Measurements from ENCODE around the gene DNAJB8.

Gene DNAJB8

DNA sequence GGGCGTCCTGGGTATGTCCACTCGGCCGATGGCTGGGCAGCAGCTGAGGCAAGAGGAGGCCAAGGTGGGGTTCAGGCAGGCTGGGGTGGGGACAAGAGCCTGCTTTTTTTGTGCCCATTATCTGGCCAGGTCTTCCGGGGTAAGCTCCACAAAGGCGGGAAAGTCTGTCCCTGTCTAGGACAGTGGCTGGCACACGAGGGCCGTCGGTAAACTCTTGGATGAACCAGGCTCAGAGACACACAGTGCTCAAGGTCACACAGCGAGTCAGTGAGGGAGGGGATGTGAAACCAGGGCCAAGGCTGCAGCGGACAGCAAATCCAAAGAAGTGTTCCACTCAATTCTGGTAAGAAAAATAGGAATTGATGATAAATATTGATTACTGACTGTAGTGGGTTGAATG lies 2.9 kb downstream of the DNAJB8 start:
- no peak for DNase-seq

DNA sequence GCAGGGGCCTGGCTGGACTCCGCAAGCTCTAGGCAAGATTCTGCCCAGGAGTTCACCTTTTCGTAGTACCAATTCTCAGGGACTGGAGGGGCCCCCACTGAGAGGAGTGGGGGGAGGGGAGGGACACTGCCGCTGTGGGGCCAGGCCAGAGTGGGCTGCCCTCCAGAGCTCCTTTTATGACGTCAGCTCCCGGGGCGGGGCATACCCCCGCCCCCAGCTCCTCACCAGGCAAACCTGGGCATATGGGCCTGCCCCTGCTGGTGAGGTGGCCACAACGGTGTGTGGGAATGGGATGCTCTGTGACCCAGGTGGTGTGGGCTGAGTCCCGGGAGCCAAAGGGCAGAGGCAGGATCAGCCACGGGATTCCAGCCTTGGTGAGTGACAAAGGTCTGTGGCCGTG lies 3.3 kb downstream of the DNAJB8 start:
- DNase-seq, result no peak

- no peak for DNase-seq
Measured at GRCh38 chr3:128462931-128463330, 3.8 kb downstream of the DNAJB8 start.

DNA sequence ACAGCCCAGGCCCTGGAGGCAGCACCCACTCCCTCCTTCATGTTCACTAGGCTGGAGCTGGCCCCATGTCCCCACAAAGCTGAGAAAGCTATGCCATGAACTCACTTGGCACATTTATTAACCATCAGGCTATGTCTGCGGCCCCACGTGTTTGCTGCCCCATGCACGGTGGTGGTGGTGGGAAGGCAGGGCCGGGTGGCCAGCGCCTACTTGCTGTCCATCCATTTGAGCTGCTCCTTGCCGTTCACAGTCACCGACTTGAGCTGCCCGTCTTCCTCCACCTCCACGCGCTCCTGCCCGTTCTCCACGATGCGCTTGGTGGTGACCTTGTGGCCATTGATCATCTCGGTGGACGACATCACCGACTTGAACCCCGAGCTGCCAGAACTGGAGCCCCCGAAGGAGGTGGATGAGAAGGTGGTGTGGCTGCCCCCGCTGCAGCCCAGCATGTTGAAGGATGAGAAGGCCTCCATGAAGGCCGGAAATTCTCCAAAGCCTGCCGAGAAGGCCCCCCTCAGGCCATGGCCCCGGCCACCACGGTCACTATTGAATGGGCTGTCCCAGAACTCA lies 4.3 kb downstream of the DNAJB8 start:
- DNase-seq, result no peak

DNA sequence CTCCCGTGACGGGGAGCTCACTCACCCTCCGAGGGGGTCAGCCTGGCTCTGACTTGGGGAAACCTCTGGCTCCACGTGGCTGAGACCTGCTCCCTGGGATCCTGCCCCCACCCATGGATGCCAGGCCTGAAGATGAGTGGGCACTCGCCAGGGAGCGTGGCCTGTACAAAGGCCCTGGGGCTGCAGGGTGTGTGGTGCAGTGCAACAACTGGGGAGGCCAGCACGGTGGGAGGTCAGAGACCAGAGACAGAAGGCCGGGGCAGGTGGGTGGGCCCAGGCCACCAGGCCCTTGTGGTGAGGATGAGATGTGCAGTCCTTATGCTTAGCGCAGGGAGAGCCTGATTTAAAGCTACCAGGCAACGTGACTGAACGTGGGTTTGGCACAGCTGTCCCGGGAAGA lies 5.0 kb downstream of the DNAJB8 start:
- no peak for DNase-seq

GRCh38 chr3:128459461-128459820 lies 7.2 kb downstream of the DNAJB8 start:
- DNase-seq, result no peak

- DNase-seq, result no peak
Measured at GRCh38 chr3:128458746-128459460, 7.8 kb downstream of the DNAJB8 start.

DNA sequence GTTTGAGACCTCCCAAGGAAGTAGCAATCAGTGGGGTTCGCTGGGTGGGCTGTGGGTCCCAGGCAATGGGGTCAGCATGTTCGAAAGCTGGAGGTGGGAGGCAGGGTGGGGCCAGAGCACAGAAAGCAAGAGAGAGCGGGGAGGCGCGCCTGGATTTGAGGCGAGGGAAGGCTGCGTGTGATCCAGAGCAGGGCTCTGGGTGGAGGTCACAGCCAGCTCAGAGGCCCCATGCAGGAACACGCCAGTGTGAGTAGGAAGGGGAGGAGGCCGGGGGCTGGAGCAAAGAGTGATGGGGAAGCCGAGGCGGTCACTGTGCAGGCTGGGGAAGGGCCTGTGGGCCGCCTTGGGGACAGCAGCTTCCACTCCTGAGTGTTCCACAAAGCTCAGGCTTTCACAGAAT lies 8.8 kb downstream of the DNAJB8 start:
- no peak for DNase-seq

- no peak for DNase-seq
Measured at GRCh38 chr3:128456776-128457715, 9.6 kb downstream of the DNAJB8 start.

DNA sequence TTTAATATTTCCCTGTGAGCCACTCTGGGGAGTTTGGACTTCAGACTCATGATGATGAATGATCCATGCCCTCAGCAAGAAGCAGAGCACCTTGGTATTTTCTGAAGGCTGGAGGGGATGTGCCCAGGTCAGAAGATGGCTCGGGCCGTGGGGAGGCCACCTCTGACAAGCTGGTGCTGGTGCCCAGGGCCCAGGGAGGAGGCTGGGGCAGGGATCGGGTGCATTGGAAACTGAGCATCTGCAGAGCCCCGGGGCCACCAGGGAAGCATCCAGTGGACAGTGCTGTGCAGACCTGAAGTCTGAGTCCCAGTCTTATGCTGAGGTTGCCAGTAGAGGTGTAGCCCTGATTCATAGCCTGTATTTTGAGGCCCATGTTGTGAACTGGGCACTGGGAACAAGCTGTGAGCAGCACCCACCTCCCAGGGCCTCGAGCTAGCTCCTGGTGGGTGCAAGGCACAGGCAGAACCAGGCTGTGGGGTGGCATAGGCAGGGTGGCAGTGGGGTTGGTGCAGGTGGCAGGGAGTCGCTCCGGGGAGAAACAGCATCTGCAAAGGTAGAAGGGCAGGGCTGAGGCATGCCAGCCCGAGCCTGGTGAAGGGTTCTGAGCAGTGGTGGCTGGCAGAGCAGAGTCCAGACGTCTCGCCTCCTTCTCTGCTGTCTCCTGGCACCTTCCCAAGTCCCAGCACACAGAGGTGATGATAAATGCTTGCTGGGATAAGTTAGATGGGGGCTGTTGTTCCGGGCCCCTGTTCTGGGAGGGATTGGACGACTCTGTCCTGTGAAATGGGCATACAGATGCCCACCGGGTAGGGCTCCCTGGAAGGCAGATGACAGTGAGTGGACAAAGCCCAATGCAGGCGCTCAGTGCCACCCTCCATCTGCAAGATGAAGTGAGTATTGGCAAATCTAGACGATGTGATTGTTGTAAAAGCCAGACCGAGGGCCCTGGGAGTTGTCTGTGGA lies 10.6 kb downstream of the DNAJB8 start:
- no peak for DNase-seq

- DNase-seq, result no peak
Measured at GRCh38 chr3:128455116-128455515, 11.6 kb downstream of the DNAJB8 start.

DNA sequence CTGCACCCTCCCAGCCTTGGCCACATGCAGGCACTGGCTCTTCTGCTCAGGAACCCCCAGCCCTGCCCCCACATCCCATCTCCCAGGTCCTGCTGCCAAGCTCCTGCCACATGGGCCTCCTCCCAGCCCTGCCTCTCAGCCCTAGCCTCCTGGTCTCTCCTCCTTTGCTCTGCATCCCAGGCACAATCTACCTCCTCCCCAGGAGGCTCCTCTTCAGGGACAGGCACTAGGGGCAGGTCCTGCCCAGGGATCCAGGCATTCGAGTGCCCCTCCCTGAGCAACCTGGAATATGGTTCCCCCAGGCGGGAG lies 12.4 kb downstream of the DNAJB8 start:
- no peak for DNase-seq

DNA sequence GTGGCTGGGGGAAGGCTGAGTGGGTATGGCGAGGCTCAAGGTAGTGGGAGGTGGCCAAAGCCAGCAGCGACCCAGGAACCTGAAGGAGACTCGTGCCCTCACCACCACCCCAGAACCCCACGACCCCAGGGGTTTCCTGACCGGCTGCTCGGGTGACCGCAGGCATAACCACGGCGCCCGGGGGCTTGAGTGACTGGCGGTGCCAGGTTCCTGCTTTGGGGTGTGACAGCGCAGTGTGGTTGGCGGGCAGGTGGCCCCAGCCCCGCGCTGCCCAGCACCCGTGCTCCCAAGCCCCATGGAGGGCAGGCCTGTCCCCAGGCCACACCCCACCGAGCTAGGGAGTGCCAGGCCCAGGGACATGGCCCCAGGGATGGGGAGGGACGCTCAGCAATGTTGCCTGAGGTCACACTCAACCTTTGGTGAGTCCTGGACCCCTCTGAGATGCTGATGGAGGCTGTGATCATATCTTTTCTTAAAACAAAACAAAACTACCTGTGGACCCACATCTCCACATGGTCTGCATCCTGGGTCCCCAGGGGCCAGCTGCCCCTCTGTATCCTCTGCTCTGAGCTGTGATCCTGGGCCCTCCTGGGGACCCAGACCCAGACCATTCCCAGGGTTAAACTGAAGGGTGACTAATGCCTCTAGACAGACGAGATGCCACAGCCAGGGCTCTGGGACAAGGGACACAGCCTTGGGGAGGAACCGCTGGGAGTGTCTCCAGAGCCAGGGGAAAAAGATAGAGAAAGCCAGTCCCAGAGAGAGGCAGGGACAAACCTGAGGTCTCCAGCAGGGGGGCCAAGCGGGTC lies 13.0 kb downstream of the DNAJB8 start:
- DNase-seq, result no peak

DNA sequence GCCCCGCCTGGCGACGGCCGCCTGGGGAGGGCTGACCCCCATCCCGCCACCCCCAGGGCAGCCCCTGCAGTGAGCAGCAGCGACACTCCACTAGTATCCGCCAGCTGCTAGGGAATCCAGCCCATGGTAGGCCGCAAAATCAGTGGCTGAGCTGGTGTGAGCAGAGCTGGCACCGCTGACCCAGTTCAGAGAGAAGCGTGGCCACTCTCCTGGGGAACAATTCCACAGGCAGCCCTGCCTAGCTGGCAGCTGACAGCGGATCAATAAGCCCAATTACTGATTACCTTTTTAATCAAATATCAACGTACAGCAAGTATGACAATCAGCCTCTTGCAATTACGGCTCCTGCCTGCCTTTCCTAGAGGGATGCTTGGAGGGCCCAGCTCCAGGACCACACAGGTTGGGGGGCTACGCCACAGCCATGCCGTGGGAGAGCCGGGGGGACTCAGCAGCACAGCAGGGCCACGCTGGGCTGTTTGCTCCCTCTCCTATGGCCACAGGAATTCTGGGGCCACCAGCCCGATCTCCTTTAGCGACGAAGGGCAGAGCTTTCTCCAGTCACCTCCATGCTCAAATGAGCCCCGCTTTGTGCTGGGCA lies 13.9 kb downstream of the DNAJB8 start:
- no peak for DNase-seq

DNA sequence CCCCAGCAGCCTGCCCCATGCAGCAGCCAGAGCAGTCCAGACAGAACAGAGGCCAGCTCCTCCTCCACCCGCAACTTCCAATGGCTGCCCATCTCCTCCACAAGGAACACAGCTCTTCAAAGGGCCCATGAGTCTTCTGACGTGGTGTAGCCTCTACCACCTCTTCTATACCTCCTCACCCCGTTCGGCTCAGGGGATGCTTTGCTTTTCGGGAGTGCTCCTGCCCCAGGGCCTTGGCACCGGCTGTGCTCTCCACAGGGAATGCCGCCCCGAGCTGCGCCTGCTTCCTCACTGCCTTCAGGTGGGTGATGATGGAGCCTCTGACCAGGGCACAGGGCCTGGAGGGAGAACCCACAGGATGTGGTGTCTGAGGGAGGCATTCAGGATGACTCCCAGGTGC lies 14.6 kb downstream of the DNAJB8 start:
- no peak for DNase-seq

DNA sequence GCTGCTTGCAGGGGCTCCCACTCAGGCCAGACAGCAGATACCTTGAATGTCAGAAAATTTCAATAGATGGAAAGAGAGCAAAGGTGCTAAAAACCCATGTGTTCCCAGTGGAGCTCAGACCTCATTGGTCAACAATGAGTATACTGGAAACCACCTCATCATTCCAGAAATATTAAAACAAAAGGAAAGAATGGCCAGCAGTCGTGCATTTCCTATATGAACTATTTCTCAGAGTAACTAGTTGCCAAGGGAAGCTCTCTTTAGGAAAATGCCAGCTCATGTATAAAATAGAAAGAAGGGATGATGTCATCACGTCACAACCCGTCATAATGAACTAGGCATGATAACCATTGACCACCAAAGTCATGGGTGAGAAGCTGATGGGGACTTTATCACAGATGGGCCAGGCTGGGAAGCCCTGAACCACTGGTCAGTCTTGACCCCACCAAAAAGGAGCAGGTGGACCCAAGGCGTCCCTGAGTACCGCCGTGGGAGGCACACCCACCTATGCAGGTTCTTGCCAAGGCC lies 17.5 kb downstream of the DNAJB8 start:
- DNase-seq, result no peak

- no peak for DNase-seq
Measured at GRCh38 chr3:128448491-128448890, 18.2 kb downstream of the DNAJB8 start.

DNA sequence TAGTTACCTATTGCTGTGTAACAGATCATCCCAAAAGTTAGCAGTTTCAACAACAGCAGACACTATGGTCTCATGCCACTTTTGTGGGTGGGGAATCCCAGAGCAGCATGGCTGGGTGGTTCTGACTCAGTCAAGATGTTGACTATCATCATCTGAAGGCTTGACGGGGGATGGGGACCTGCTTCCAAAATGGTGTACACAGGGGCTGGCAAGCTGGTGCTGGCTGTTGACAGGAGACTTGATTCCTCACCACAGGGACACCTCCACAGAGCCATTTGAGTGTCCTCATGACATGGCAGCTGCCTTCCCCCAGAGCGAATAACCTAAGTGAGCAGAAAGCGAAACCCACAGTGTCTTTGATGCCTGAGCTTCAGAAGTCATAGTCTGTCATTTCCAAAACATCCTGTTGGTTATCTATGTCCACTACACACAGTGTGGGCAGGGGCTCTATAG lies 19.1 kb downstream of the DNAJB8 start:
- DNase-seq, result no peak

- DNase-seq, result no peak
Measured at GRCh38 chr3:128446821-128447220, 19.9 kb downstream of the DNAJB8 start.

- DNase-seq, result no peak
Measured at GRCh38 chr3:128445357-128445756, 21.3 kb downstream of the DNAJB8 start.

DNA sequence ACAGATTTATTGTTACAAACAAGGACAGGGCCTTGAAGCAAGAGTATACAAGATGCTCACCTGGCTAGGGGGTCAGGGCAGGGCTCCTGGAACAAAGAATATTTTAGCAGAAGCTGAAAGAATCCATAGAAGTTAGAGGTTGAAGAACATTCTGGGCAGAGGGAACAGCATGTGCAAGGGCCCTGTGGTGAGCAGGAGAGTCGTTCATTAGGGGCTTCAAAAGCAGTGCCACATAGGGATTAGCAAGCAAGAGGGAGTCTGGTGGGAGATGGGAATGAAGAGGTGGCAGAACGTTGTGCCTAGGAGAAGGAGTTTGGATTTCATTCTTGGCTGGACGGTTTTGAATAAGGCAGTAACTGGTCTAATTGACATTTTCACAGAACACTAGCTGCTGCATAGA lies 22.9 kb downstream of the DNAJB8 start:
- DNase-seq, result no peak
